DND-41 (cell line): ENCODE data around the gene SURF6.
A peak's percentile ranks its signal among the peaks of the same experiment; 100 is the strongest.

Source experiments
- ATAC-seq: fragments of 200-7000 bp; cut with Tn5 transposase; 3 replicates; pipeline ENCODE4 v1.9.1; 2021; ENCODE audit warnings: low read depth; ENCODE audit not compliant: insufficient read depth
- DNase-seq: peaks from one replicate; pipeline ENCODE4 v3.0.0-alpha.2; 2020
- H2AFZ ChIP-seq: 2 replicates; pipeline ENCODE4 v1.6.0; 2012; ENCODE audit warnings: low read depth, low read length
- H3K27ac ChIP-seq: 2 replicates; pipeline ENCODE4 v1.5.1; 2012; ENCODE audit warnings: low read length, inconsistent platforms
- H3K27me3 ChIP-seq: fragments of 200-600 bp; sonication (generic); 2 replicates; pipeline ENCODE4 v1.6.0; 2012; ENCODE audit warnings: low read length, mild to moderate bottlenecking, inconsistent platforms; ENCODE audit not compliant: insufficient read depth, poor library complexity
- H3K36me3 ChIP-seq: 2 replicates; pipeline ENCODE4 v1.5.1; 2012; ENCODE audit warnings: low read length, inconsistent platforms; ENCODE audit not compliant: insufficient read depth
- H3K4me1 ChIP-seq: 2 replicates; pipeline ENCODE4 v1.5.1; 2012; ENCODE audit warnings: mild to moderate bottlenecking, low read length; ENCODE audit not compliant: insufficient read depth
- H3K4me2 ChIP-seq: 2 replicates; pipeline ENCODE4 v1.6.0; 2012; ENCODE audit warnings: mild to moderate bottlenecking, moderate library complexity, low read length, inconsistent platforms; ENCODE audit not compliant: insufficient read depth
- H3K4me3 ChIP-seq, 2 experiments: fragments of 200-600 bp in 1 of 2; shearing (Covaris generic) in 1 of 2; 2 replicates each; pipeline ENCODE4 v1.5.1; 2012 to 2016; ENCODE audit warnings: inconsistent platforms in 2 of 2, low read length in 2 of 2, mild to moderate bottlenecking in 2 of 2, low read depth in 1 of 2, moderate library complexity in 1 of 2
- H3K79me2 ChIP-seq: 2 replicates; pipeline ENCODE4 v1.6.0; 2012; ENCODE audit warnings: low read length, inconsistent platforms; ENCODE audit not compliant: insufficient read depth
- H3K9ac ChIP-seq: 2 replicates; pipeline ENCODE4 v1.6.0; 2012; ENCODE audit warnings: low read depth, mild to moderate bottlenecking, inconsistent platforms, low read length, moderate library complexity
- H3K9me3 ChIP-seq: 2 replicates; pipeline ENCODE4 v1.5.1; 2012; ENCODE audit warnings: low read length, moderate library complexity, mild to moderate bottlenecking, inconsistent platforms; ENCODE audit not compliant: insufficient read depth, severe bottlenecking
- H4K20me1 ChIP-seq: 2 replicates; pipeline ENCODE4 v1.6.0; 2012; ENCODE audit warnings: low read length; ENCODE audit not compliant: insufficient read depth
- CTCF ChIP-seq: IDR thresholded peaks from 2 replicates; pipeline ENCODE4 v1.5.1; 2012; ENCODE audit warnings: borderline replicate concordance, low read length, moderate library complexity, mild to moderate bottlenecking; ENCODE audit not compliant: poor library complexity, severe bottlenecking; ENCODE audit errors: extremely low read depth
- EZH2 ChIP-seq: IDR thresholded peaks from 3 replicates; pipeline ENCODE4 v1.6.1; 2012; ENCODE audit warnings: borderline replicate concordance, low read depth, mild to moderate bottlenecking, moderate library complexity, low read length, inconsistent platforms; ENCODE audit not compliant: severe bottlenecking

The SURF6 gene

GRCh38 chr9:133347985-133348717 lies 12.2 kb upstream of the SURF6 start, which contains the start of the genes MED22 and RPL7A:
Gene MED22, minus strand, starts transcription at chr9:133348131. Its CDS starts 1,469 bp downstream, at chr9:133346662.
Gene RPL7A, plus strand, starts transcription at chr9:133348218. Its CDS starts 26 bp downstream, at chr9:133348244.
- Histone ChIP-seq H3K4me3 (peak within 1 kb of the TSS; percentile 90 to 93), H3K27ac (peak within 1 kb of the TSS; percentile 98), H2AFZ (peak within 1 kb of the TSS; percentile 85), H3K79me2 (peaks cover 54% of the 10 kb centered on the region), H3K4me2 (peak within 1 kb of the TSS; percentile 78), H3K9me3 (no peaks in the 10 kb centered on the region), H3K4me1 (peaks cover 37% of the 10 kb centered on the region), H3K9ac (peak within 1 kb of the TSS; percentile 91), H3K36me3 (peaks cover 79% of the 10 kb centered on the region), H3K27me3 (no peaks in the 10 kb centered on the region), H4K20me1 (peaks cover 45% of the 10 kb centered on the region)
- ATAC-seq (peak; percentile 79), DNase-seq (peak; percentile 94)
- TF ChIP-seq CTCF (peak; percentile 6), EZH2 (no peak)

- peak overlapping the region; percentile 85 for H2AFZ ChIP-seq
- peaks cover 43% of the 10 kb centered on the region for H4K20me1 ChIP-seq
- no peaks in the 10 kb centered on the region for H3K9me3 ChIP-seq
- peak overlapping the region; percentile 91 for H3K9ac ChIP-seq
- H3K36me3 ChIP-seq, result peaks cover 81% of the 10 kb centered on the region
- ATAC-seq, result peak; percentile 55
- peaks cover 56% of the 10 kb centered on the region for H3K79me2 ChIP-seq
- TF ChIP-seq EZH2 (no peak), CTCF (no peak)
- H3K27me3 ChIP-seq, result no peaks in the 10 kb centered on the region
- DNase-seq, result no peak
- H3K4me1 ChIP-seq, result peaks cover 37% of the 10 kb centered on the region
- H3K4me3 ChIP-seq, result peak overlapping the region; percentile 90 to 93
- peak overlapping the region; percentile 98 for H3K27ac ChIP-seq
- peak overlapping the region; percentile 78 for H3K4me2 ChIP-seq
Measured at GRCh38 chr9:133347515-133347984, 11.6 kb upstream of the SURF6 start.

GRCh38 chr9:133346021-133346785 lies 10.2 kb upstream of the SURF6 start:
- Histone ChIP-seq H3K9ac (peak overlapping the region; percentile 91), H3K27me3 (no peaks in the 10 kb centered on the region), H3K4me3 (peak overlapping the region; percentile 90 to 93; a peak in 3 of 4 replicates), H4K20me1 (peaks cover 39% of the 10 kb centered on the region), H3K4me2 (peak overlapping the region; percentile 78), H3K27ac (0 out of 2 replicates have a peak overlapping the region, but pooled peaks have one; percentile 7), H3K4me1 (peaks cover 34% of the 10 kb centered on the region), H3K79me2 (peaks cover 56% of the 10 kb centered on the region), H3K36me3 (peaks cover 81% of the 10 kb centered on the region), H2AFZ (no peak overlapping the region), H3K9me3 (no peaks in the 10 kb centered on the region)
- TF ChIP-seq EZH2 (no peak), CTCF (no peak)
- no peak for ATAC-seq
- DNase-seq, result no peak
